ENCODE results near the gene FILIP1.
"Not testable (repeated sequence)": the region's sequence is repeated elsewhere in the genome, so short reads cannot be mapped to it uniquely, and the experiment has no call there.

The FILIP1 gene

DNA sequence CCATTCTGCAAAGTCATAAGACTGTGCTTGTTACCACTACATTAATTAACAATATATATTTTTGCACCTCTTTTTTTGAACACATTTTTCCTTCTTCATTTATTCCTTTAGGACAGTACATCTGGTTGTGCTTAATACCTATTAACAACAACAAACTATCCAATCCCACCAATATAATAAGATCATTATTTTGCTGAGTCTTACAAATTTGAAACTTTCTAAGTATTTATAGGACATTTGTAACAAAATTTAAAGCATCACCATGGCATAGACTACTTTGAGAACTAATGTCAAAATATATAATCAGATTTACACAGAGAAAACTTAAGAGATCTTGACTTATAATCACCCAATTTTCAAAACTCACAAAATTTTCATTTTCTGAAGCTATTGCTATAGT, 47.9 kb downstream of the FILIP1 start:
- no peak for DNase-seq

DNA sequence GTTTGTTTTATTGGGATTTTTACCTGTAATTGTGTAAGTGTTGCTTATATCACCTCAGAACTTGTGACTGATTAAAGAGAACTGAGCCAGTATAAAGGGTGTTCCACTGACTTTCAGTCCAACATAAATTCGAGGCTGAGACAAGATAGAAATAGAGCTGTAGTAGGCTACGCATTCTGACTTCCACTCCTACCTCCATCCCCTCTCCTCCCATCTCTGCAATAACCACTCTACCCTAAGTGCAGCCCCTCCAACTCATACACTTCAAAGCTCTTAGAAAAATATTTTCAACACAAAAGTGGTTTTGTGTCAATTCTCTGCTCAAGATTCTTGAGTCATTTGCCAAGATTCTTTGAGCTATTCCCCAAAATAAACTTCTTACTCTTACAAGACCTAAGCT, 48.7 kb downstream of the FILIP1 start:
- DNase-seq: no peak

DNA sequence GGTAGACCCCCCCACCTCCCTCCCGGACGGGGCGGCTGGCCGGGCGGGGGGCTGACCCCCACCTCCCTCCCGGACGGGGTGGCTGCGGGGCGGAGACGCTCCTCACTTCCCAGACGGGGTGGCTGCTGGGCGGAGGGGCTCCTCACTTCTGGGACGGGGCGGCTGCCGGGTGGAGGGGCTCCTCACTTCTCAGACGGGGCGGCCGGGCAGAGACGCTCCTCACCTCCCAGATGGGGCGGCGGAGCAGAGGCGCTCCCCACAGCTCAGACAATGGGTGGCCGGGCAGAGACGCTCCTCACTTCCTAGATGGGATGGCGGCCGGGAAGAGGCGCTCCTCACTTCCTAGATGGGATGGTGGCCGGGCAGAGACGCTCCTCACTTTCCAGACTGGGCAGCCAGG, 51.7 kb downstream of the FILIP1 start:
- not testable (repeated sequence) for DNase-seq

DNA sequence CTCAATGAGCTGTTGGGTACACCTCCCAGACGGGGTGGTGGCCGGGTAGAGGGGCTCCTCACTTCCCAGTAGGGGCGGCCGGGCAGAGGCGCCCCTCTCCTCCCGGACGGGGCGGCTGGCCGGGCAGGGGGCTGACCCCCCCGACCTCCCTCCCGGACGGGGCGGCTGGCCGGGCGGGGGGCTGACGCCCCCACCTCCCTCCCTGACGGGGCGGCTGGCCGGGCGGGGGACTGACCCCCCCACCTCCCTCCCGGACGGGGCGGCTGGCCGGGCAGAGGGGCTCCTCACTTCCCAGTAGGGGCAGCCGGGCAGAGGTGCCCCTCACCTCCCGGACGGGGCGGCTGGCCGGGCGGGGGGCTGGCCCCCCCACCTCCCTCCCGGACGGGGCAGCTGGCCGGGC, 52.1 kb downstream of the FILIP1 start:
- not testable (repeated sequence) for DNase-seq

DNA sequence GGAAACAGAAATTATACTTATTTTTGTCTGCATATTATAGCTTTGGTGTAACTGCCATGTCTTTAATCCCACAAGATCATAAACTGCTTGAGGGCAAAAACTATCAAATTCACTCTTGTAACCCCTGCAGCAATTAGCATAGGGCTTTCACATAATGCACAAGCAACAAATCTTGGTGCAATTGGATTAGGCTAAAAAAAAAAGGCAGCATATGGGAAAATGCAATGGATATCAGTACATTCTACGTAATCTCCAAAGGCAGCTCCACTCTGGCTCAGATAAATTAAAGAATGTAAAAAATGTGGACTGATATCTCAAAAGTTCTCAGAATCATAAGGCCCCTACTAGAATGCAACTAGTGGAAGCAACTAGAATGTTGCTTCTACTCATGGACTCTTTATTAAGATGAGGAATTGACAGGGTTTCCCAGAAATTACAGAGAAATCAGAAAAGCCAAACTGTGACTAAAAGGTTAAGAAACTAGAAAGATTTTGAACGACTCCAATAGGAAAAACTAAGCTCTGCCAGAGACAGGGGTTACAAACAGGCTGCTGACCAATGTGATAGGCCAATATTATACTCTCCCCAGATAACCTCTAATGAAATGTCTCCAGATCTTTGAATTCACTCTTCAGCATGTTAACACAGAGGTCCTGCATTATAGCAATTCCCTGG, 55.0 kb downstream of the FILIP1 start:
- DNase-seq: no peak

DNA sequence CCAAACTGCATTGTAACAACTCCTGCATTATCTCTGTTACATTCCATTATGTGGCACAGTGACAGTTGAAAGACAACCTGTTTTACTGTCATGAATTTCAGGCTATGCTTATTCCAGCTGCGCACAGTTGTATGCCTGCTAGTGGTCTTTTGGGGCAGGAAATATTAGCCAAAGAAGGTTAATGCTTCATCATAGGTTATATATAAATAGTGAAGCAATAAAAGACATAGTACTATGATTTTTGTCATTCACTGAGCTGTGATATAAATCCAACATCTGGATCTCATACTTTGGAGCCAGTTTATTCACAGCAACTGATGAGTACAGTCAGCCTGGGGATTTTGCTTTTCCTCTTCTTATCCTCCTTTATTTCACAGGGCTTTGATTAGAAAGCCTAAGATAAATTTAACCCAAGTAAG, 55.6 kb downstream of the FILIP1 start:
- DNase-seq: no peak

DNA sequence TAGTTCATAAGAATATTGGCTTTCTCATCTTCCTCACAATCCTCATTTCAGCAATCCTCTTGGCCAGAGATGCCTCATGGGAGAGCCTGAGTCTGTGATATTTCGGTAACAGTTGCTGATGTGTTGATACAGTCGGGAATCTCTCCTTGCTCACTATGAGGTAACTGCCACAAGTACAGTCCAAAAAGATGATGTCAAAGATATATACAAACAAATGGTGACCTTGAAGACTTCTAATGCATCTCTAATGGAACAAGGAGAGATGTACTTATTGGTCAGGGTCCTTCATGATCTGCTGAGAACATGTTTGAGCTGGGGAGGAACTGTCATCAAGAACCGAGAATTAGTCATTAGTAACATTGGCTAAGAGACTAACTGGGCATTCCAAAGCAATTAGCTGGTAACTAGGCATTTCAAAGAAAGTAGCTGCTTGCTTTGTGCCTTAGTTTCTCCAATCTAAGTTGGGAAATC, 56.1 kb downstream of the FILIP1 start:
- DNase-seq: no peak

DNA sequence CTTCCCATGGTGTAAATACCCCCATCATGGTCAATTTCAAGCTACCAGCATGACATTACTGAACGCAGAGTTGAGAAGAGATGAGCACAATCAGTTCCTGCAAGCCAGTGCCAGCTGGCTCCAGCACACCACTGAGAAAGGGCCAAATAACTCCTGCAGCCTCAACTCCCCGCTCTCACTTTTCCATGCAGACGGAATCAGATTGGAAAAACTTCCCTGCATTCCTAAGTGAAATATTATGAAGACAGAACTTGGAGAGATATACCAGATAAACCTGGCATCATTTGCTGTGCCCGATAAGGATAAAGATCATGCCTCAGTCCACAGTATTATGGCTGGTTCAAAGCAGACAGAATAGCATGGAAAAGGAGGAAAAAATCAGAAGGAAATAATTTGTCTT, 56.7 kb downstream of the FILIP1 start:
- no peak for DNase-seq

DNA sequence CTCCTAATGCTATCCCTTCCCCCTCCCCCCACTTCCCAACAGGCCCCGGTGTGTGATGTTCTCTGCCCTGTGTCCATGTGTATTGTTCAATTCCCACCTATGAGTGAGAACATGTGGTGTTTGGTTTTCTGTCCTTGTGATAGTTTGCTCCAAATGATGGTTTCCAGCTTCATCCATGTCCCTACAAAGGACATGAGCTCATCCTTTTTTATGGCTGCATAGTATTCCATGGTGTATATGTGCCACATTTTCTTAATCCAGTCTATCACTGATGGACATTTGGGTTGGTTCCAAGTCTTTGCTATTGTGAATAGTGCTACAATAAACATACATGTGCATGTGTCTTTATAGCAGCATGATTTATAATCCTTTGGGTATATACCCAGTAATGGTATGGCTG, 60.8 kb downstream of the FILIP1 start:
- DNase-seq: not testable (repeated sequence)

DNA sequence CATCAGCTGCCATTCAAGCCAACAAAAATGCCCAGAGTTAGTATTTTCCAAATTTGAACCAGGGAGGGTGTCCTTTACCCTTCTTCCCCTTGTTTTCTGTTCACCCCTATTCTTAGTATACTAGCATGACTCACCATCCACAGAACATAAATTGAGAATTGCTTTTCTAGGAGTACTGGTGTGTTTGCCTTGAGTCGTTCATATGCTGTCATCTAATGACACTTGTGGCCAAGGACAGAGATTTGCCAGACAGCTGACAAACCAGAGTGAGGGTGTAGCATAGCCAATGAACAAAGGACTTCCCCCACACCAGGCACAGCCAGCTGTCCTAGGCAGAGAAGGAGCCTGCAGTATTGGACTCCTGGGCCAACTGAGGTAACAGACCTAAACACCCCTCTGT, 62.2 kb downstream of the FILIP1 start:
- no peak for DNase-seq

DNA sequence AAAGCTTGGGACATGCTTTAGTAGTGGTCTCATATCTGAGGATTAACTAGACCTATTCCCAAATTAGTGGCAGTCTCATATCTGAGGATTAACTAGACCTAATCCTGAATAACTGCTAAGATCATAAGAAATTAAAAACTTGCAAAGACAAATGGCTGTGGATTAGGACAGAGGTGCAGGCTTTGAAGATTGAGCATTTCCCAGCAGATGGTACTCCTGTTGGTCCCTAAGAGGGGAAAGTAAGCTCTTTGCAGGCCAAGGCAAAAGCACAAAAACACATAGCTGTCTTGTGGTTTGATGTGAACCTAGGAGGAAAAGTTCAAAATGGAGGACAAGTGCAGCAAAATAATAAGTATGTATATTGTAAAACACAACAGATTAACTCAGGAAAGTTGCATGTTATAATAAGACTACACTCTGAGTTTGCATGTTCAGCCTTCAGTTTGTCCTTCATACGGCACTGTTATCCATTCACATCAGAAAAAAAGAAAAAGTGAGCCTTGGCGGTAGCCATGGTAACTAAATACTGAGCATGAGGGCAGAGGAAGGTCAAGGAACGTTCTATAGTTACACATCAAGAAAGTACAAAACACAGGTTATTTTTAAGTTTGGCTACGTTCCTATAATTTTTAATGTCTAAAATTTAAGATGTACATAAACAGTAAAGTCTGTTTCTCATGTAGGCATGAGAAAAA, 62.8 kb downstream of the FILIP1 start:
- no peak for DNase-seq

DNA sequence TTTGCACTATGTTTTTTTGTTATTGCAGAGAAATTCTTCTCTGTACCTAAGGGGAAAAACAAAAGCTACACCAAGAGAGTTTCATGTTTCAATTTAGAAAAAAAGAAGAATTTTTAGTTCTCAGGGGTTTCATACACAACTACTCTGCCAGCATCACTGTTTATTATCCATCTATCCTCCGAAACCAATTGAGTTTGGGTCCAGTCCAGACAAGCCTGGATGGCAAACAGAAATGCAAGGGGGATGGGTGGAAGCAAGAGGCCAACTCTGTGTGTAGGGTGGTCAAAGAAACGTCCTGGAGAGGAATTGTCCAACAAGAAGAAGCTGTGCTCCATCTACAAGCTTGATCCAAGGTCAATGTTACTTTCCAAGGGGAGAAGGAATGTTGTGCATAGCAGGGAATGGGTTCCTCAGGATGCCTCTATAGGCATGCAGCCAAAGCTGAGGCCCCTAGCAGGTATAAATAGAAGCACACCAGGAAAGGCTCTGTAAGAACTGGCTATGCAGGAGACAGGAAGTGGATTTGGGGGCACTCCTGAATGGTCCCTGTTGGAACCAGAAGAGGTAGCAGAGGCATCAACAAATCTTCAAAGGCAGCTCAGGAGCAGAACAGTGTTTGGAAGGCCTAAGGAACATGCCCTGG, 64.4 kb downstream of the FILIP1 start:
- DNase-seq: no peak

DNA sequence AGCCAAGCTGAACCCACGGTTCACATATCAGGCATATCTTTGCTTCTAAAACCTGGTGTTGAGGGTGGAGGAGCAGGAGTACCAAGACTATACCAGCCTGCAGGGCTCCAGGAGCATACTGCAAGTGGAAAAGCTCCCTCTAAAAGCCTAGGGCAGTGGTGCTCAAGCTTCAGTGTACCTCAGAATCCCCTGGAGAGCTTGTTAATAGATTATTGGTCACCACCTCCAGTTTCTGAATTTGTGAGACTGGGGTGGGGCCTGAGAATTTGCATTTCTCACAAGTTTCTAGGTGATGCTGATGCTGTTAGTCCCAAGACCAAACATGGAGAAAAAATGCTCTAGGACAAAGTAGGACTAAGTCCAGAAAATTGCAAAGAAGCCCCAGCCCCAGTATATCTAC, 65.4 kb downstream of the FILIP1 start:
- DNase-seq: no peak

DNA sequence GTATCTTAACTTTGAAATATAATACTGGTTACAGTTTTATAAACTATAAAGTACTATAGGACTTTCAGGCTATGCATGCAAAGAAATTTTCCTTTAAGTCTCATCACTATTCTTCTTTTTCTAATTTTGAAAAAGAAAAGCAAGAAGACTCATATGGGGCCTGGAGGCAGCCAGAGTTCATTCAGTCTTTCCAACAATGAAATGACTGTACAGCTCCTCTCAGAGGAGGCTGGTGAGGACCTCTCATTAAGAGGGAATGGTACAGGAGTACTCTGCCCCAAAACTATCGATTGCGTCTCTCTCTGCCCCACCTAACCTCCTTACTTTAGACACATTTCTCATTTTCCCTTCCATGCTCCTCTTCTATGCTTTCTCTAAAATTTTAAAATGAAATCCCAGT, 66.3 kb downstream of the FILIP1 start:
- no peak for DNase-seq

DNA sequence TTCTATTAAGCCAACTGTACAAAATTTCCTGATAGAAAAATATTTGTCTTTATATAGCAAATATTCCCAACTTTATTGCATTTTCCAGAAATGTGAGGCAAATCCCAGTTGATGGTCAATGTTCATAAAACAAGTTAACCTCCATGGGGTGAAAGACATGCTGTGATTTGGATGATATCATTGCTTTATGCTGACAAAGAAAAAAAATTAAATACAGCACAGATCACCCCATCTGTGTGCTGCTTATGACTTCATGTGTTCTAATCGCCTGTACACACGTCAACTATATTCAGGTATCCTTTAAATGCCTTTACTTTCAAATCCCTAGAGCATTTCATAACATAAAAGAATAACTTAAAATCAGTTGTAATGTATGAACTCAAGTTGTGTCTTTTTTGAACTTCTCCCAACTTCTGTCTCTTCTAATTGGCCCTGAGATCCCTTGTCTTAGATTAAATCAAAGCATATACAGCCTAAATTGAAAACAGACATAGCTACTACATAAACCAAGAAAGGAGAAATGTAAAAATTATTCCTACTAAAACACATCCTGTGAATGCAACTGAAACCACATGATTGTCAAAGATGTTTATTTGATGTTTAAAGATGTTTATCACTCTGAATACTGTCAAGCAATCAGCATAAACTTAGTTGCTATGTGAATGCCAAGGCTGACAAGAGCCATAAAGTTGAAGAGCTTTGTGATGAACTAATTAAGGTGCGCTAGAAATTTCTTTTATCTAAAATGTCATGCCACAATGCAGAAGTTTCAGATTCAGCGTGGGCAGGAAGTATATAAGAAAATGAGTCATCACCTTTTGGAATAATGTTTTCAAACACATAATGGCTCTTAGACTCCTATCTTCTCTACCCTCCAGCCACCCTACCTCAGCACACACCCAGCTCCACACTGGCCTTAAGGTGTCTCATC, 68.7 kb downstream of the FILIP1 start:
- no peak for DNase-seq

DNA sequence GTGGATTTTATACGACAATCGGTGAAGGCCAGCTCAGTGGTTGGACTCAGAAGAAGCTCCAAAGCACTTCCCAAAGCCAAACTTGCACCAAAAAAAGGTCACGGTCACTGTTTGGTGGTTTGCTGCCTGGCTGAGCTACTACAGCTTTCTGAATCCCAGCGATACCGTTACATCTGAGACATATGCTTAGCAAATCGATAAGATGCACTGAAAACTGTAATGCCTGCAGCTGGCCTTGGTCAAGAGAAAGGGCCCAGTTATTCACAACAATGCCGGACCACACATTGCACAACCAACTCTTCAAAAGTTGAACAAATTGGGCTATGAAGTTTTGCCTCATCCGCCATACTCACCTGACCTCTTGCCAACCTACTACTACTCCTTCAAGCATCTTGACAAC, 70.2 kb downstream of the FILIP1 start:
- DNase-seq: no peak

DNA sequence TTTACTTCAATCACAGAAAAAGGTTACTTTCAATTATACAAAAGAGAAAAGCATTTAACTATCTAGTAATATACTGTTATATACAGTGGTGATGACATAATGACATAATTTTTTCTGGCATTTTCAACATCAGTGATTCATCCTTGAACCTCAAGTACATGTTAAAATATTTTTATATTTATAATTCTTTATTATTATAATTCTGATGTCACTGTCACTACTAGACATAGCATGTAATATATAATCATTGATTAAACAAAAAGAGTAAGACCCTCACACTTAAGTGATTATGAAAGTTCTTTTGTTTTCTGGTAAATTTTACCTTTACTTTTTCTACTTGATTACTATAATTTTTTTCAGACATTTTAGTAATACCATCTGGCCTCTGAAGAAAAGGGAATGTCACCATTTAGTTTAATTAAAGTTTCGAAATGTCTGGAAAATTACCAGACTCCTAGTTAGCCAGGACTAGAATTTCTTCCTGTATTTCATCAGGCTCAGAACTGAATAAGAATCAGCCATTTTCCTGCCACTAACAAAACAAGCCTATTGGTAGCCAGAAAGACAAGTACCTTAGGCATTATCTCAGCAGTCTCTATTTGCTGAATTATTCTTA, 71.5 kb downstream of the FILIP1 start:
- DNase-seq: no peak

DNA sequence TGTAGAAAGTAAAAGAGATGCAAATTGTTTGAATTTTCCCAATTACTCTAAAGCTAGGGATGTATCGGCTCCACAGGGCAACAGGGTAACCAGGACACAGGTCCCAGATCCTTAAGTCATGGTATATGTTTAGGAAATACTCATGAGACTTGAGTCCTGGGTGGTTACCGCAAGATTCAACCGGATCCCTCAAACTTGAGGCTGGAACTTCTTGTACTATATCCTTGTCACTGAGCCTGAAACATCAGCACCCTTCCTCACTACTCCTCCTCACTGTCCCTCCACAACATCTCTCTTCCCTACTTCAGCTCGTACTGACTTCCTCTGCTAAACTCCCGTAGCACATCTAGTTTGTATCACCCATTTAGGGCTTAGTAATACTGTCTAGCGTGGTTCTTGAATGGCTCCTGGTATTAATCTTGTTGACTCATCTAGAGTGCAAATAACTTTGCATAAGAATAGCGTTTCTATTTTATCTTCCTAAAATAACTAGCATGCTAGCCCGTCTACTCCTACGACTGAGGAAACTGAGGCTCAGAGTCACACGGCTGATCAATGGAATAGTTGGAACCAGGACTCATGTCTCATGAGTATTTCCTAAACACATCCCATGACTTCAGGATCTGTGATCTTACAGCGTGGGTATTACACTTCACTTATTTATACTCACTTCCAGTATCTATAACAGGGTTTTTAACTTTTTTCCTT, 72.1 kb downstream of the FILIP1 start:
- no peak for DNase-seq

DNA sequence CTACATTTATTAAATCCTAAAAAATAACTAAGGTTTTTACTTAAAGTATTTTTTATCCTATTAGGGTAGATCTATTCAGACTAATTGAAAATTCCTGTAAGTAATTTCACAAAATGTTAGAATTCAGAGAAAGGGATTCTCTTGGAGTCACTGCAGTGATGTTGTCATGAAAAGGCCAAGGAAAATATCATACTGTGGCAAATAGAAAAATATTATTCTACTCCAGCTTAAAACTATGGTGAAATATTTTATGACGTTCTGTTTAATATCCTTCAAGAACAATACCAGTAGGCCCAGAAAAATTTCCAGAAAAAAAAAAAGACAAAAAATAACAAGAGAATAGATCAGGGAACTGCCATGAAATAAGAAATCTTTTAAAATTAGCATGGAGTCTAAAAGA, 73.6 kb downstream of the FILIP1 start:
- DNase-seq: no peak

DNA sequence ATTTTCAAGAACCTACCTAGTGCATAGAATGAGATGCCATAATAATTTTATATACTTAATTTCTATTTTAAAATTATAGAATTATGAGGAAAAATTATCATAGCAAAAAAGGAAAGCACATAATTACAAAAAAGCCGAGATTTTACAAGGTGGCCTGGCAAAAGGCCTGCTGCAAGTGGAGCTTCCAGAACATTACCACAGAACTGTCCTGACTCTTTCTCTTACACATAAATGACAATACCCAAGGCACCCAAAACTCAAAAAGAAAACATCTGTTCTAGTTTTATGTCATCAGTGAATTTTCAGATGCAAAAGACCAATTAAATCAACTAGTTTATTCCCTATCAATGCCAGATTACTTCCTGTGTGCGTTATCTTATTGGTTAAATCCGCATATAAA, 74.2 kb downstream of the FILIP1 start:
- DNase-seq: no peak

DNA sequence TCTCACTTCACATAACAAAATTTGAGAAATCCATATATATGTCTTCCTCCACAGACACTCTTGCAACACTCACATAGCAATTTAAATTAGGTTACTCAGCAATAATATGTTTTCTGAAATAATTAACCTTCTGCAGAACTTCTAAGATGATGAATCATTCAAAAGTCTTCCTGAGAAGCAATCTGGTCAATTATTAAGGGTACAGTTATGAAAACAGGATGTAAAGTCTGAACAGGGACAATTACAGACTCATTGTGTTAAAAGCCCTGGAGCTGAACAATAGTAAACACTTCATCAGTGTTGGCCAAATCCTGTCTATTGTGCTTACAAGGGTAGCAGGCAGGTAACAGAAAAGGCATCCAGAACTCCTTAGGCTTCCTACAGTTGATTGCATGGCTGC, 75.4 kb downstream of the FILIP1 start:
- DNase-seq: no peak

DNA sequence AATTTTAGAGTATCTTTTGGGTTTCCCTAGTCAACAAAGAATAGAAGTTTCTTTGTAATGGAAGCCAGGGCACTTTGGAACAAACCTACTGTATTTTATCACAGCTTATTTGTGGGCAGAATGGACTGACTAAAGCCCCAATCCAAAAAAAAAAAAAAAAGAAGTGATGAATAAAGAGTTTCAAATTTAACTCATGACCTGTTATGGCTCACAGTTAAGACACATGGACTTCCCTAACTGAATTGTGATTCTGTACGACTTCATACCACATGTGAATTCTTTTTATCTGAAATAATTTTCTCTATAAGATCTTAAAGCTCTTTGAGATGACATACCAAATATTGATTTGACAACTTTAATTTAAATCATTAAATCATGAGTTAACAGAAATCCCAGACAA, 77.2 kb downstream of the FILIP1 start:
- no peak for DNase-seq
